Measurements from ENCODE around the gene BMAL1. TPM values are rescaled to one million over a fixed set of nuclear protein-coding genes. Genes with fewer than 3 reads are reported as not detected.

Gene BMAL1
- total and polyA plus RNA-seq, 2 donors (not counting 3 experiments of a cell fraction or from before 2014, with no cell fraction given) = 5.8 to 10.1 TPM

- no TSS peak for BruUV-seq (replicated peaks)
- CTCF ChIA-PET = interaction anchor here (1.0 to 7.4 kb wide), 5 partner anchors 11 to 272 kb away, joined by 3 to 170 read pairs (median 16); no protein-coding TSS in a partner anchor
- no peaks in the 10 kb centered on the region for H4K20me1 ChIP-seq (replicated peaks; ENCODE audit: control insufficient read depth, extremely low read depth, insufficient read depth, low read length)
- H3K4me2 ChIP-seq (ENCODE audit: insufficient read depth, low read length) = no peak overlapping the region
- no peaks in the 10 kb centered on the region for H3K9me3 ChIP-seq (replicated peaks; ENCODE audit: control insufficient read depth, insufficient read depth, low read length)
- H3K36me3 ChIP-seq (ENCODE audit: control insufficient read depth in 2 of 2, extremely low read depth in 1 of 2, insufficient read depth in 2 of 2, low read length in 2 of 2) = no peaks in the 10 kb centered on the region
- no peak overlapping the region for H3K27ac ChIP-seq (ENCODE audit: insufficient read depth, low read depth, low read length)
- H3K27me3 ChIP-seq (ENCODE audit: control insufficient read depth in 2 of 2, insufficient read depth in 2 of 2, low read length in 2 of 2) = peaks cover 7 to 12% of the 10 kb centered on the region in 2 experiments
- H3K9me1 ChIP-seq (replicated peaks; ENCODE audit: control insufficient read depth, extremely low read depth, insufficient read depth, low read length) = no peaks in the 10 kb centered on the region
- no peak overlapping the region for H3K9ac ChIP-seq (replicated peaks; ENCODE audit: extremely low read depth, insufficient read depth, low read length)
- intact Hi-C loops (cut with micrococcal nuclease) (no loop called here), dilution Hi-C loops (cut with MboI; ENCODE audit: extremely low pct_ligation_motif_present, low sequenced_read_pairs) (no loop called here)
- H3K79me2 ChIP-seq (ENCODE audit: control insufficient read depth, insufficient read depth, low read length) = no peaks in the 10 kb centered on the region
- TF ChIP-seq POLR2AphosphoS5 (IDR thresholded peaks at IDR 0.05; ENCODE audit: insufficient read depth, low read depth, low read length) = no peak
- no peak for TF ChIP-seq EZH2 (IDR thresholded peaks at IDR 0.05; ENCODE audit: borderline replicate concordance, low read depth, low read length, severe bottlenecking)
- no peak for TF ChIP-seq POLR2A (IDR thresholded peaks at IDR 0.05; ENCODE audit: low read depth, low read length)
- TF ChIP-seq FOS (IDR thresholded peaks at IDR 0.05; ENCODE audit: borderline replicate concordance, insufficient read depth, low read length) = no peak
- no peak for TF ChIP-seq MYC (IDR thresholded peaks at IDR 0.05; ENCODE audit: low read depth, low read length)
- no peak for TF ChIP-seq GATA2 (IDR thresholded peaks at IDR 0.05; ENCODE audit: insufficient read depth, insufficient read length, low read depth, low read length)
- TF ChIP-seq JUN (IDR thresholded peaks at IDR 0.05; ENCODE audit: borderline replicate concordance, insufficient read depth, insufficient read length, low read depth) = no peak
- POLR2A ChIA-PET = no interaction called here
- no peak for DNase-seq (ENCODE audit: low read depth, low spot score)
- no peaks in the 10 kb centered on the region for H3K4me1 ChIP-seq (ENCODE audit: control insufficient read depth, extremely low read depth, insufficient read depth, low read length)
- no peak overlapping the region for H2AFZ ChIP-seq (ENCODE audit: low read depth, low read length)
- no peak overlapping the region for H3K4me3 ChIP-seq (replicated peaks in 1 of 3; ENCODE audit: insufficient read depth in 1 of 3, low read depth in 1 of 3, low read length in 3 of 3)
- FAIRE-seq = no peak
Measured at GRCh38 chr11:13236626-13237025, 41.0 kb upstream of the BMAL1 start.

DNA sequence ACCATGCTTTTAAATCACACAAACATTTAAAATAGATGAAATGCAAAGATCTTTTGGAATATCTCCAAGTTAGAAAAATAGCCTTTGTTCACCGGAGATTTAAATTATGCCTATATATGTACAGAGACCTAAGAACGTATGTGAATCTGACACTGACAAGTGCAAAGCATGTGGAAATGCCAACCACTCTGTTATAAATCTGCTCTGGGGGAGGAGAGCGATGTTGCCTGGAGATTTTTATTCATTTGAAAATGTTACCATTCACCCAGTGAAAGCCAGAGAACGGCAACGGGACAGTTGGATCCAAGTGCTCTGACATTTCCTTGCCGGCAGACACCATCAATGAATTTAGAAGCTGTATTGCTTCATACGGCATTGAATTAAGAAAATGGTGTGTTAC lies 39.8 kb upstream of the BMAL1 start:
- Histone ChIP-seq H3K79me2 (ENCODE audit: control insufficient read depth, insufficient read depth, low read length) (no peaks in the 10 kb centered on the region), H3K4me2 (ENCODE audit: insufficient read depth, low read length) (no peak overlapping the region), H3K4me3 (replicated peaks in 1 of 3; ENCODE audit: insufficient read depth in 1 of 3, low read depth in 1 of 3, low read length in 3 of 3) (no peak overlapping the region), H3K9me3 (replicated peaks; ENCODE audit: control insufficient read depth, insufficient read depth, low read length) (no peaks in the 10 kb centered on the region), H4K20me1 (replicated peaks; ENCODE audit: control insufficient read depth, extremely low read depth, insufficient read depth, low read length) (no peaks in the 10 kb centered on the region), H3K36me3 (ENCODE audit: control insufficient read depth in 2 of 2, extremely low read depth in 1 of 2, insufficient read depth in 2 of 2, low read length in 2 of 2) (no peaks in the 10 kb centered on the region), H2AFZ (ENCODE audit: low read depth, low read length) (no peak overlapping the region), H3K9ac (replicated peaks; ENCODE audit: extremely low read depth, insufficient read depth, low read length) (no peak overlapping the region), H3K27ac (ENCODE audit: insufficient read depth, low read depth, low read length) (no peak overlapping the region), H3K4me1 (ENCODE audit: control insufficient read depth, extremely low read depth, insufficient read depth, low read length) (no peaks in the 10 kb centered on the region), H3K9me1 (replicated peaks; ENCODE audit: control insufficient read depth, extremely low read depth, insufficient read depth, low read length) (no peaks in the 10 kb centered on the region), H3K27me3 (ENCODE audit: control insufficient read depth in 2 of 2, insufficient read depth in 2 of 2, low read length in 2 of 2) (peaks cover 5 to 13% of the 10 kb centered on the region in 2 experiments)
- POLR2A ChIA-PET = no interaction called here
- FAIRE-seq (no peak), DNase-seq (ENCODE audit: low read depth, low spot score) (no peak)
- no TSS peak for BruUV-seq (replicated peaks)
- TF ChIP-seq MAX (IDR thresholded peaks at IDR 0.05; ENCODE audit: insufficient read depth, insufficient read length) (no peak), POLR2A (IDR thresholded peaks at IDR 0.05; ENCODE audit: low read depth, low read length) (no peak), EZH2 (IDR thresholded peaks at IDR 0.05; ENCODE audit: borderline replicate concordance, low read depth, low read length, severe bottlenecking) (no peak), FOS (IDR thresholded peaks at IDR 0.05; ENCODE audit: borderline replicate concordance, insufficient read depth, low read length) (no peak), CTCF (IDR thresholded peaks at IDR 0.05; ENCODE audit: extremely low read depth in 1 of 2, insufficient read depth in 1 of 2, low read depth in 1 of 2, low read length in 2 of 2) (no peak), POLR2AphosphoS5 (IDR thresholded peaks at IDR 0.05; ENCODE audit: insufficient read depth, low read depth, low read length) (no peak), MYC (IDR thresholded peaks at IDR 0.05; ENCODE audit: low read depth, low read length) (no peak), JUN (IDR thresholded peaks at IDR 0.05; ENCODE audit: borderline replicate concordance, insufficient read depth, insufficient read length, low read depth) (no peak), GATA2 (IDR thresholded peaks at IDR 0.05; ENCODE audit: insufficient read depth, insufficient read length, low read depth, low read length) (no peak)
- dilution Hi-C loops (cut with MboI; ENCODE audit: extremely low pct_ligation_motif_present, low sequenced_read_pairs) (no loop called here), intact Hi-C loops (cut with micrococcal nuclease) (no loop called here)
- CTCF ChIA-PET = interaction anchor here (0.8 to 7.4 kb wide), 19 partner anchors 8 to 949 kb away, joined by 3 to 170 read pairs (median 5); no protein-coding TSS in a partner anchor
